ENCODE results near the gene GPSM1.

The GPSM1 gene

DNA sequence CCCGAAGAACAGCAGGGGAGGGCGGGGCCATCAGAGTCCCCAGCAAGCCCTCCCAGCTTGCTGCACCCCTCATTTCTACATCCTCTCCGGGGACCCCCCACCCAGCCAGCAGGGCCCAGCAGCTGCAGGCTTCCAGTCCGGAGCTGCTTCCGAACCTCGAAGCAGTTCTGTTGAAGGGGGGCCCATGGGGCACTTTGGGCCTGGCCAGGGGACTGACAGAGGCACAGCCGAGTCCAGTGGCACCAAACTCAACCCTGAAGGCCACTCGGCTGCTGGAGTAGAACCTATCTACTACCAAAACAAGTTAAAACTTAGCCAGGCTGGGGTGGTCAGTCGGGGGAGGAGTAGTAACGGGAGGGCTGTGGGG lies 15.3 kb upstream of the GPSM1 start:
- no peaks in the 10 kb centered on the region for H3K36me3 ChIP-seq (ENCODE audit: control insufficient read depth, insufficient read depth, low read length)
- WGBS, 2 experiments = 84 to 85% methylated on average over 10 of the region's 10 CpGs
- H3K27ac ChIP-seq (ENCODE audit: insufficient read depth, low read depth, low read length, poor library complexity, severe bottlenecking) = no peak overlapping the region
- H3K4me3 ChIP-seq (ENCODE audit: insufficient read depth, low read depth, low read length) = no peak overlapping the region
- H3K4me1 ChIP-seq (ENCODE audit: control insufficient read depth, insufficient read depth, low read length) = peaks cover 13% of the 10 kb centered on the region
- H3K9me3 ChIP-seq (ENCODE audit: control insufficient read depth, low read length) = no peaks in the 10 kb centered on the region
- no peaks in the 10 kb centered on the region for H3K27me3 ChIP-seq (ENCODE audit: control insufficient read depth, insufficient read depth, low read length, poor library complexity, severe bottlenecking)

DNA sequence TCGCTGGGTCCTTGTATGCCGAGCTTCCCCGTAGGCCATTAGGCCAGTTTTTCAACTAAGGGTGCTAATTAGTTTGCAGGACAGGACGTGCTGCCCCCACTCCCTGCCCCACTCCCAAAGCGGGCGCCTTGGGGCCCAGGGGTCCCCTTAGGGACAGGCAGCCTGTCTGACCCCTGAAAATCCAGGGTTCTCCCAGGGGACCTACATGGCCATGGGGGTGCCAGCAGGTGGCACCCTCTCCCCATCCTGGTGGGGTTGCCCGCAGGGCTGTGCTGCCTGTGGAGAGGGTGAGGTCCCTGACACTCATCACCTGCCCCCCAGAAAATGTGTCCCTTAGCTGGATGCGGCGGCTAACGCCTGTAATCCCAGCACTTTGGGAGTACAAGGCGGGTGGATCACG lies 14.9 kb upstream of the GPSM1 start:
- Histone ChIP-seq H3K36me3 (ENCODE audit: control insufficient read depth, insufficient read depth, low read length) (no peaks in the 10 kb centered on the region), H3K27me3 (ENCODE audit: control insufficient read depth, insufficient read depth, low read length, poor library complexity, severe bottlenecking) (no peaks in the 10 kb centered on the region), H3K4me3 (ENCODE audit: insufficient read depth, low read depth, low read length) (no peak overlapping the region), H3K27ac (ENCODE audit: insufficient read depth, low read depth, low read length, poor library complexity, severe bottlenecking) (no peak overlapping the region), H3K9me3 (ENCODE audit: control insufficient read depth, low read length) (no peaks in the 10 kb centered on the region), H3K4me1 (ENCODE audit: control insufficient read depth, insufficient read depth, low read length) (peaks cover 13% of the 10 kb centered on the region)
- 85% methylated on average over 12 of the region's 12 CpGs for WGBS, 2 experiments

DNA sequence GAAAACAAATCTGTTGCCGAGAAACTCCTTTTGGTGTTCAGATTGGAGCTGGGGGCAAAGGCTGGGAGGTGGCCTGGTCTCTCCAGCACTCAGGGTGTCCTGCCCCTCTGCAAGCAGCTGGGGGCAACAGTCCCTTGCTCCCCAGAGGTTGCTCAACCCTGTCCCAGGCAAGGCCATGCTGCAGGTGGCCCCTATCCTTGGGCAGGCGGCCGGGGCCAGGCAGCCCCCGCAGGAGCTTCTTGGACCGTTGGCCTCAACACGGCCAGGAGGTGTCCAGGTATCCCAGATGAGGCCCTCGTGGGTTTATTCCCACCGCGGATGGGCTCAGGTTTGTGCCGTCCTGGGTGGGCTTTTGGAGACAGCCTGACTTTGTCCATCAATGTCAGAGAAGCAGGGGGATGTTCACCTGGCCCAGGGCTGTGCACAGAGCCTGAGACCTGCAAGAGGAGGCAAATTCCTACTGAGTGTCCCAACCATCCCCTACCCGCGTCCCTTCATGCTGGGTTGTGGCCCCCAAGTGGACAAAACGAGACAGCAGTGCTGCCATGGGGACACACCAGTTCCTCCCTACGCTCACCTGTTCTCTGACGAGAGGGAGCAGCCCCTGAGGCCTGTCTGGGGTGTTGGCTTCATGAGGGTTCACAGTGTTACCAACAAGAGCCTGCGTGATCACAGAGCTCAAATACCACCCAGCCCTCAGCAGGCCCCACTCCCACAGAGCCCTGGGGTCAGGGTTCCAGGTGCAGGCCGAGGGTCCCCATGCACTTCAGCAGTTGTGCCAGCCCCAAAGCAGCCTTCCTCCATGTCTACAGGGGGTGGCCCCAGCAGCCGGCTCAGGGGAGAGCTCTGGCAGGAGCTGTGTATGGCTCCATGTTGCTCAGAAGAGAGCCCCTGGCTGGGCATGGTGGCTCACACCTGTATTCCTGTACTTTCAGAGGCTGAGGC lies 14.0 kb upstream of the GPSM1 start:
- Histone ChIP-seq H3K36me3 (ENCODE audit: control insufficient read depth, insufficient read depth, low read length) (no peaks in the 10 kb centered on the region), H3K27ac (ENCODE audit: insufficient read depth, low read depth, low read length, poor library complexity, severe bottlenecking) (no peak overlapping the region), H3K4me3 (ENCODE audit: insufficient read depth, low read depth, low read length) (no peak overlapping the region), H3K27me3 (ENCODE audit: control insufficient read depth, insufficient read depth, low read length, poor library complexity, severe bottlenecking) (no peaks in the 10 kb centered on the region), H3K4me1 (ENCODE audit: control insufficient read depth, insufficient read depth, low read length) (peaks cover 13% of the 10 kb centered on the region), H3K9me3 (ENCODE audit: control insufficient read depth, low read length) (no peaks in the 10 kb centered on the region)
- WGBS, 2 experiments = 90 to 92% methylated on average over 18 of the region's 18 CpGs

DNA sequence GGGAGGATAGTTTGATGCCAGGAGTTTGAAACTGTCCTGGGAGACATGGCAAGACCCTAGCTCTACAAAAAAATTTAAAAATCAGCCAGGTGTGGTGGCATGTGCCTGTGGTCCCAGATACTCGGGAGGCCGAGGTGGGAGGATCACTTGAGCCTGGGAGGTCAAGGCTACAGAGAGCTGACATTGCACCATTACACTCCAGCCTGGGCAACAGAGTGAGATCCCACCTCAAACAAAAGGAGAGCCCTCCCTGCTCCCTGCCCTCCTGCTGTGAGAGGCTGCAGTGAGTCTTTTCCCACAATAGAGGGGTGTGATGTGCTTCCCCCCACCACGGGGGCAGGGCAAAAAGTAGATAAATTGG lies 13.3 kb upstream of the GPSM1 start:
- 90 to 96% methylated on average over 3 of the region's 3 CpGs for WGBS, 2 experiments
- Histone ChIP-seq H3K9me3 (ENCODE audit: control insufficient read depth, low read length) (no peaks in the 10 kb centered on the region), H3K36me3 (ENCODE audit: control insufficient read depth, insufficient read depth, low read length) (no peaks in the 10 kb centered on the region)

DNA sequence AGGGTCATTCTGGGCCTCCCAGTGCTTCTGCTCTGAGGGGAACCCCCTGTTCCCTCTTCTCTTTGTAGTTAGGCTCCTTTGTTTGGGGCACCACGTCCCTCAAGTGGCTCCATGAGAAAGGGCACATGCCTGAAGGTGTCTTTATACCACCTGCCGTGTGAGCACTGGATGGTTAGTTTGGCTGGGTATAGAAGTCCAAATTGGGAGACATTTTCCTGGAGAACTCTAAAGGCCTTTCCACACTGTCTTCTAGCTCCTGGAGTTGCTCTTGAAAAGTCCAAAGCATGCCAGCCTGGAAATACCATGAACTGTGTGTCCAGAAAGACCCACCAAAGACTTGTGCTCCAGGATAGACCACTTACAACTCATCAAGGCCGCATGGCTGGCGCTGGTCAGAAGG lies 12.4 kb upstream of the GPSM1 start:
- H3K4me3 ChIP-seq (ENCODE audit: insufficient read depth, low read depth, low read length) = no peak overlapping the region
- H3K27me3 ChIP-seq (ENCODE audit: control insufficient read depth, insufficient read depth, low read length, poor library complexity, severe bottlenecking) = no peaks in the 10 kb centered on the region
- H3K9me3 ChIP-seq (ENCODE audit: control insufficient read depth, low read length) = no peaks in the 10 kb centered on the region
- H3K4me1 ChIP-seq (ENCODE audit: control insufficient read depth, insufficient read depth, low read length) = peaks cover 13% of the 10 kb centered on the region
- 91 to 92% methylated on average over 4 of the region's 4 CpGs for WGBS, 2 experiments
- no peaks in the 10 kb centered on the region for H3K36me3 ChIP-seq (ENCODE audit: control insufficient read depth, insufficient read depth, low read length)
- no peak overlapping the region for H3K27ac ChIP-seq (ENCODE audit: insufficient read depth, low read depth, low read length, poor library complexity, severe bottlenecking)

More for the DNA sequence above, 13.3 kb upstream of the GPSM1 start:
- peaks cover 13% of the 10 kb centered on the region for H3K4me1 ChIP-seq (ENCODE audit: control insufficient read depth, insufficient read depth, low read length)
- H3K27ac ChIP-seq (ENCODE audit: insufficient read depth, low read depth, low read length, poor library complexity, severe bottlenecking) = no peak overlapping the region
- H3K4me3 ChIP-seq (ENCODE audit: insufficient read depth, low read depth, low read length) = no peak overlapping the region
- H3K27me3 ChIP-seq (ENCODE audit: control insufficient read depth, insufficient read depth, low read length, poor library complexity, severe bottlenecking) = no peaks in the 10 kb centered on the region

DNA sequence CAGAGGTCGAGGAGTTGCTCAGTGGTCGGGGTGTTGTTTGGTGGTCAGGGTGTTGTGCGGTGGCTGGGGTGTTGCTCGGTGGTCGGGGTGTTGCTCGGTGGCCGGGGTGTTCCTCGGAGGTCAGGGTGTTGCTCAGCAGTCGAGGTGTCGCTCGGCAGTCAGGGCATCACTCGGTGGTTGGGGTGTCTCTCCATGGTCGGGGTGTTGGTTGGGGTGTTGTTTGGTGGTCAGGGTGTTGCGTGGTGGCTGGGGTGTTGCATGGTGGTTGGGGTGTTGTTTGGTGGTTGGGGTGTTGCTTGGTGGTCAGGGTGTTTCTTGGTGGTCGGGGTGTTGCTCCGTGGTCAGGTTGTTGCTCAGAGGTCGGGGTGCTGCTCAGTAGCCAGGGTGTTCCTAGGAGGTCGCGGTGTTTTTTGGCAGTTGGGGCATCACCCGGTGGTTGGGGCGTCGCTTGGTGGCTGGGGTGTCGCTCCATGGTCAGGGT lies 11.0 kb upstream of the GPSM1 start:
- 94 to 98% methylated on average over 23 of the region's 23 CpGs for WGBS, 2 experiments
- no peak overlapping the region for H3K27ac ChIP-seq (ENCODE audit: insufficient read depth, low read depth, low read length, poor library complexity, severe bottlenecking)
- no peaks in the 10 kb centered on the region for H3K36me3 ChIP-seq (ENCODE audit: control insufficient read depth, insufficient read depth, low read length)
- no peaks in the 10 kb centered on the region for H3K27me3 ChIP-seq (ENCODE audit: control insufficient read depth, insufficient read depth, low read length, poor library complexity, severe bottlenecking)
- peaks cover 10% of the 10 kb centered on the region for H3K4me1 ChIP-seq (ENCODE audit: control insufficient read depth, insufficient read depth, low read length)
- H3K9me3 ChIP-seq (ENCODE audit: control insufficient read depth, low read length) = no peaks in the 10 kb centered on the region
- H3K4me3 ChIP-seq (ENCODE audit: insufficient read depth, low read depth, low read length) = no peak overlapping the region

DNA sequence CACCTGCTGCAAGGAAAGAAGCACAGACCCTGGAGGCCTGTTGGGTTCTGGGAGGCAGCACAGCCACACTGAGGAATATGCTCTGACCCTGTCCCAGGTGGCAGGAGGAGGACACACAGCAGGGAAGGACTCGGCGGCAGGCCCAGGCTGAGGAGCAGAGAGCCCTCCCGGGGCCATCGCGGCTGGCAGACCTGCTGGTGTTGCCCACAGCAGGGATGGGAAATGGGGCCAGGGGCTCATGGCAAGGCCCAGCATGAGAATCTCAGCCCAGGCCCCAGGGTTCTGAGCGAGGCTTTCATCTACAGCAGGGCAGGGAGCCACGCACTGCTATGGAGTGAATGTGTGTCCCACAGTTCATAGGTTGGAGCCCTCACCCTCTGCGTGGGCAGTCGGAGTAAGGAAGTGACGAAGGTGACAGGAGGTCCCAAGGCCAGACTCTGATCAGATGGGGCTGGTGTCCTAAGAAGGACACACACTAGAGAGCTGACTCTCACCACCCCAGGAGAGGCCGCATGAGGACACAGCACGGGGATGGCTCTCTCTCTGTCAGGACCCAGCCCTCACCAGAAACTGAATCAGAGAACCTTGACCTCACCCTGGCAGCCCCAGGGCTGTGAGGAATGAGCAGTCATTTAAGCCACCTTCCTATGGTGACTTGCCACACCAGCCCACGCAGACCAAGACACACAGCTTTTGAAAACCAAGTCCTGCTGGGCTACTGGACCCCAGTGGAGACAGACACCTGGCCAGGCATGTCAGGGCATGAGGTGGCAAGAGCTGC lies 10.3 kb upstream of the GPSM1 start:
- H3K4me3 ChIP-seq (ENCODE audit: insufficient read depth, low read depth, low read length) = no peak overlapping the region
- no peak overlapping the region for H3K27ac ChIP-seq (ENCODE audit: insufficient read depth, low read depth, low read length, poor library complexity, severe bottlenecking)
- peaks cover 2% of the 10 kb centered on the region for H3K4me1 ChIP-seq (ENCODE audit: control insufficient read depth, insufficient read depth, low read length)
- H3K9me3 ChIP-seq (ENCODE audit: control insufficient read depth, low read length) = no peaks in the 10 kb centered on the region
- 92 to 93% methylated on average over 13 of the region's 13 CpGs for WGBS, 2 experiments
- no peaks in the 10 kb centered on the region for H3K27me3 ChIP-seq (ENCODE audit: control insufficient read depth, insufficient read depth, low read length, poor library complexity, severe bottlenecking)
- H3K36me3 ChIP-seq (ENCODE audit: control insufficient read depth, insufficient read depth, low read length) = no peaks in the 10 kb centered on the region

DNA sequence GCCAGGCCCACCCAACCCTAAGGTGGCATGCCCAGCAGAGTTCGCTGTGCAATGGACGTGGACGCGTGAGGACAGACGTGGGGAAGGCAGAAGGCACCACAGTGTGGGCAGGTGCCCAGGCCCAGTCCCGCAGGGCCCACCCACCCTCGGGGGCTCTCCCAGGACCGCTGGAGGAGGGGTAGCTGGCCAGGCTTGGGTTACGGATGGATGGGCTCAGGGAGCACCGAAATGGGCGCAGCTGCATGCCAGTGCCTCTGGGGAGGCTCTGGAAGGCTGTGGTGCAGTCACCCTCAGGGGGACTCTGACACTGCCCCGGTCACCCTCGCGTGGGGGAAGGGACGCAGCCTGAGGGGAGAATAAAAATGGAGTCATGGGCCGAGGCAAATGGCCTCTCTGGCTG lies 9.6 kb upstream of the GPSM1 start:
- H3K4me1 ChIP-seq (ENCODE audit: control insufficient read depth, insufficient read depth, low read length) = no peaks in the 10 kb centered on the region
- no peaks in the 10 kb centered on the region for H3K9me3 ChIP-seq (ENCODE audit: control insufficient read depth, low read length)
- H3K4me3 ChIP-seq (ENCODE audit: insufficient read depth, low read depth, low read length) = no peak overlapping the region
- no peak overlapping the region for H3K27ac ChIP-seq (ENCODE audit: insufficient read depth, low read depth, low read length, poor library complexity, severe bottlenecking)
- no peaks in the 10 kb centered on the region for H3K27me3 ChIP-seq (ENCODE audit: control insufficient read depth, insufficient read depth, low read length, poor library complexity, severe bottlenecking)
- H3K36me3 ChIP-seq (ENCODE audit: control insufficient read depth, insufficient read depth, low read length) = no peaks in the 10 kb centered on the region
- 93 to 94% methylated on average over 16 of the region's 16 CpGs for WGBS, 2 experiments

DNA sequence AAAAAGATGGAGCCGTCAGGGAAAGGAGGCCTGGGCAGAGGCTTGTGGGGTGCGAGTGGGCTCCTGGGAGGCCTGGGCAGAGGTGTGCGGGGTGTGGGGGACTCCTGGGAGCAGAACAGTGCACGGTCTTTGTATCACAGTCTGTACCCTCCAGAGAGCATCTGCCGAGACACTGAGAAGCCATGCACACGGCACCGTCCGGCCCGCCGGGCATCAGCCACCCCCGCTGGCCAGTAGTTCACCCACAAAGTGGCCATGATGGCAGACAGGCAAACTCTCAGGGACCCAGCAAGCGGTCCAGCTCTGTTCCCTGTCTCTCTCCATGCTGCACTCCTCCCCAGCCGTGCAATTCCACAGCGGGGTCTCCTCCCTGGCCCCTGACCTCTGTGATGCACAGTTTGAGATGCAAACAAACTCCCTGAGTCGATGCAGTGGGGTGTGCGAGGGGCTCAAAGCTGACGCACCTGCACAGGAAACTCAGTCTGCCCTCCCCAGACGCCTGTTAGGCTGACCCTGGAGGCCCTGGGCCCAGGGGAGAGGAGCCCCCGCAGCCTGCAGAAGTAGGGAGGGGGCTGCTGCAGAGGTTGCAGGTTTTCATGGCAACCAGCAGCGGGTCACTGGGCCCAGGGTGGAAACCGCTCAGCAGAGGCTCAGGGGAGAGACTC lies 9.1 kb upstream of the GPSM1 start:
- 84 to 89% methylated on average over 21 of the region's 21 CpGs for WGBS, 2 experiments

DNA sequence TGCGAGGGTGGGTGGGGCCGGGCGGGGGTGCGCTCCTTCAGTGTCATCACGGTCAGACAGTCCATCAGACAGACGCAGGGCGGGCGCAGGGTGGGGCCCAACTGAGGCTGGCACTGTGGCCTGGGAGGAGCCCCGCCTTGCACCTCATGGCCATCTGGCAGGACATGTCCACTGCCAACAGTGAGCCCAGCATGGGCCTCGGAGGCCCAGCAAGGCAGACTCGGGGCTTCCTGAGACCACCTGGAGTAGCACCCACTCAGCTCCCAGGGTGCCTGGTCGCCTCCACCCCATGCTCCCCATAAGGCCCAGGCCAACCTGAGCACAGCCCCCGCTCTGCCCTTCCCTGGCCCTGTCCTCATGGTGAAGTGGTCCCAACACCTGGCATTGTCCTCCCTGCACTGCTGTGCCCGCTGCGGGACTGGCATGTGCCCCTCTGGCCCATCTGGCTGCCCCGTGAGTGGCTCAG lies 8.5 kb upstream of the GPSM1 start:
- 93 to 95% methylated on average over 16 of the region's 16 CpGs for WGBS, 2 experiments
- no peak overlapping the region for H3K4me3 ChIP-seq (ENCODE audit: insufficient read depth, low read depth, low read length)
- no peaks in the 10 kb centered on the region for H3K36me3 ChIP-seq (ENCODE audit: control insufficient read depth, insufficient read depth, low read length)

More for the DNA sequence above, 9.1 kb upstream of the GPSM1 start:
- Histone ChIP-seq H3K4me3 (ENCODE audit: insufficient read depth, low read depth, low read length) (no peak overlapping the region), H3K27me3 (ENCODE audit: control insufficient read depth, insufficient read depth, low read length, poor library complexity, severe bottlenecking) (no peaks in the 10 kb centered on the region), H3K36me3 (ENCODE audit: control insufficient read depth, insufficient read depth, low read length) (no peaks in the 10 kb centered on the region), H3K9me3 (ENCODE audit: control insufficient read depth, low read length) (no peaks in the 10 kb centered on the region), H3K27ac (ENCODE audit: insufficient read depth, low read depth, low read length, poor library complexity, severe bottlenecking) (no peak overlapping the region), H3K4me1 (ENCODE audit: control insufficient read depth, insufficient read depth, low read length) (no peaks in the 10 kb centered on the region)

More for the DNA sequence above, 8.5 kb upstream of the GPSM1 start:
- no peaks in the 10 kb centered on the region for H3K9me3 ChIP-seq (ENCODE audit: control insufficient read depth, low read length)
- no peak overlapping the region for H3K27ac ChIP-seq (ENCODE audit: insufficient read depth, low read depth, low read length, poor library complexity, severe bottlenecking)
- no peaks in the 10 kb centered on the region for H3K4me1 ChIP-seq (ENCODE audit: control insufficient read depth, insufficient read depth, low read length)
- H3K27me3 ChIP-seq (ENCODE audit: control insufficient read depth, insufficient read depth, low read length, poor library complexity, severe bottlenecking) = no peaks in the 10 kb centered on the region

All from ectodermal cell (in vitro differentiated cells).